Measurements from ENCODE around the gene CD27. TPM values are rescaled to one million over a fixed set of nuclear protein-coding genes. Genes with fewer than 3 reads are reported as not detected.

Gene CD27
- total RNA-seq, 2 experiments from 2014 or later, result 18.0 to 48.3 TPM

DNA sequence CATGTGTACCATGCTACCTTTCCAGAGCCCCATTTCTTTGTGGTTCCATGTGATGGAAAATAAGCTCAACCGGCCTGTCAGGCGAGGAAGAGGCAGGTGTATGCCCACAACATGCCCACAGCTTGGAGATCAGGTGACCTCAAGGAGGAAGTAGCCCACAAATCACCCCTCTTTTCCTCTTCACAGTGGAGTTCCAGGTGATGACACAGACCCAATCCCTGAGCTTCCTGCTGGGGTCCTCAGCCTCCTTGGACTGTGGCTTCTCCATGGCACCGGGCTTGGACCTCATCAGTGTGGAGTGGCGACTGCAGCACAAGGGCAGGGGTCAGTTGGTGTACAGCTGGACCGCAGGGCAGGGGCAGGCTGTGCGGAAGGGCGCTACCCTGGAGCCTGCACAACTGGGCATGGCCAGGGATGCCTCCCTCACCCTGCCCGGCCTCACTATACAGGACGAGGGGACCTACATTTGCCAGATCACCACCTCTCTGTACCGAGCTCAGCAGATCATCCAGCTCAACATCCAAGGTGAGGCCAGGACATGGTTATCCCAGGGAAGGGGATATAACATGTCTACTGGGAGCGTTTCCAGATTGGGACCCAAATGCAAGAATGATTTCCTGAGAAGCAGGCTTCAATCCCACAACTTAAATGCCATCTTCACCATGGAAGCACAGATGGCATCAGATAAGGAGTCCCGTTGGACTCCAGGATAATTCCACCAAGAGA, 12.6 kb downstream of the CD27 start:
- no peak overlapping the region for H3K4me3 ChIP-seq (ENCODE audit: low read depth, low read length, poor library complexity, severe bottlenecking)
- no peak overlapping the region for H3K27ac ChIP-seq (ENCODE audit: low read depth, low read length, poor library complexity, severe bottlenecking)
- H3K36me3 ChIP-seq (ENCODE audit: insufficient read depth, low read length), result peaks cover 79% of the 10 kb centered on the region
- intact Hi-C loops (cut with micrococcal nuclease; ENCODE audit: unreplicated experiment), result no loop called here
- no peak for DNase-seq (ENCODE audit: low spot score)
- ChIA-PET POLR2A (interaction anchor here (0.6 to 8.2 kb wide), 5 partner anchors 13 to 213 kb away, joined by 3 to 112 read pairs (median 5); partner anchors contain the start of genes CD27 and VAMP1), CTCF (ENCODE audit: unreplicated experiment) (no interaction called here)
- no peaks in the 10 kb centered on the region for H3K9me2 ChIP-seq (ENCODE audit: insufficient read depth, low read length)
- peaks cover 39% of the 10 kb centered on the region for H3K4me1 ChIP-seq (ENCODE audit: insufficient read depth, low read length, poor library complexity, severe bottlenecking)
- H3K79me2 ChIP-seq (ENCODE audit: insufficient read depth, low read depth, low read length), result peaks cover 7% of the 10 kb centered on the region; the same call in 1 of the 2 replicates
- no peaks in the 10 kb centered on the region for H4K20me1 ChIP-seq (ENCODE audit: insufficient read depth, low read length)
- H2AFZ ChIP-seq (ENCODE audit: low read length), result no peak overlapping the region
- H3K4me2 ChIP-seq (ENCODE audit: low read length), result no peak overlapping the region
- H3K9me3 ChIP-seq (ENCODE audit: low read length), result no peaks in the 10 kb centered on the region
- TF ChIP-seq, protein P1, sequence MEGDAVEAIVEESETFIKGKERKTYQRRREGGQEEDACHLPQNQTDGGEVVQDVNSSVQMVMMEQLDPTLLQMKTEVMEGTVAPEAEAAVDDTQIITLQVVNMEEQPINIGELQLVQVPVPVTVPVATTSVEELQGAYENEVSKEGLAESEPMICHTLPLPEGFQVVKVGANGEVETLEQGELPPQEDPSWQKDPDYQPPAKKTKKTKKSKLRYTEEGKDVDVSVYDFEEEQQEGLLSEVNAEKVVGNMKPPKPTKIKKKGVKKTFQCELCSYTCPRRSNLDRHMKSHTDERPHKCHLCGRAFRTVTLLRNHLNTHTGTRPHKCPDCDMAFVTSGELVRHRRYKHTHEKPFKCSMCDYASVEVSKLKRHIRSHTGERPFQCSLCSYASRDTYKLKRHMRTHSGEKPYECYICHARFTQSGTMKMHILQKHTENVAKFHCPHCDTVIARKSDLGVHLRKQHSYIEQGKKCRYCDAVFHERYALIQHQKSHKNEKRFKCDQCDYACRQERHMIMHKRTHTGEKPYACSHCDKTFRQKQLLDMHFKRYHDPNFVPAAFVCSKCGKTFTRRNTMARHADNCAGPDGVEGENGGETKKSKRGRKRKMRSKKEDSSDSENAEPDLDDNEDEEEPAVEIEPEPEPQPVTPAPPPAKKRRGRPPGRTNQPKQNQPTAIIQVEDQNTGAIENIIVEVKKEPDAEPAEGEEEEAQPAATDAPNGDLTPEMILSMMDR (conservative IDR thresholded peaks at IDR 0.05; ENCODE audit: low read length), result no peak
- no TSS peak for BruUV-seq (replicated peaks)

DNA sequence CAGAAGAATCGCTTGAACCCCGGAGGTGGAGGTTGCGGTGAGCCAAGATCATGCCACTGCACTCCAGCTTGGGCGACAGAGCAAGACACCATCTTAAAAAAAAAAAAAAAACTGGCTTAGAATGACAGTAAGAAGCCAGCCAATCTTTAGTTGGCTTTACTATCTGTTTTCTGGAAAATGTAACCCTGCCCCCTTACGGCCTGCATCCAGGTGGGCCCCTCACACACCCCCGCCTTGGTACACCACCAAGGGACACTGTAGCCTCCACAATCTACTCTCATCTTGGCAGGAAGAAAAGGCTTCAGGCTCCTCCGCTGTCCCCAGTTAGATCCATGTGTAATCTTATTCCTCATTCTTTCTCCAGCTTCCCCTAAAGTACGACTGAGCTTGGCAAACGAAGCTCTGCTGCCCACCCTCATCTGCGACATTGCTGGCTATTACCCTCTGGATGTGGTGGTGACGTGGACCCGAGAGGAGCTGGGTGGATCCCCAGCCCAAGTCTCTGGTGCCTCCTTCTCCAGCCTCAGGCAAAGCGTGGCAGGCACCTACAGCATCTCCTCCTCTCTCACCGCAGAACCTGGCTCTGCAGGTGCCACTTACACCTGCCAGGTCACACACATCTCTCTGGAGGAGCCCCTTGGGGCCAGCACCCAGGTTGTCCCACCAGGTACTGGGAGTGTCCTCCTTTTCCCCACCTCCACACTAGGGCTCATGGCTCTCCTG, 13.7 kb downstream of the CD27 start:
- no TSS peak for BruUV-seq (replicated peaks)
- POLR2A ChIA-PET, result interaction anchor here (0.5 to 8.2 kb wide), 5 partner anchors 12 to 212 kb away, joined by 4 to 112 read pairs (median 4); partner anchors contain the start of genes CD27 and VAMP1
- H3K36me3 ChIP-seq (ENCODE audit: insufficient read depth, low read length), result peaks cover 85% of the 10 kb centered on the region

More for the DNA sequence above, 13.7 kb downstream of the CD27 start:
- CTCF ChIA-PET (ENCODE audit: unreplicated experiment), result no interaction called here
- H3K4me1 ChIP-seq (ENCODE audit: insufficient read depth, low read length, poor library complexity, severe bottlenecking), result peaks cover 39% of the 10 kb centered on the region
- no peak overlapping the region for H3K4me2 ChIP-seq (ENCODE audit: low read length)
- DNase-seq (ENCODE audit: low spot score), result no peak
- TF ChIP-seq, protein P1 (conservative IDR thresholded peaks at IDR 0.05; ENCODE audit: low read length), result no peak
- no peak for TF ChIP-seq EZH2phosphoT487 (IDR thresholded peaks at IDR 0.05; ENCODE audit: borderline replicate concordance, low read depth, low read length)
- intact Hi-C loops (cut with micrococcal nuclease; ENCODE audit: unreplicated experiment), result no loop called here
- H3K4me3 ChIP-seq (ENCODE audit: low read depth, low read length, poor library complexity, severe bottlenecking), result no peak overlapping the region
- no peaks in the 10 kb centered on the region for H3K9me3 ChIP-seq (ENCODE audit: low read length)
- no peaks in the 10 kb centered on the region for H3K9me2 ChIP-seq (ENCODE audit: insufficient read depth, low read length)
- no peak overlapping the region for H3K27ac ChIP-seq (ENCODE audit: low read depth, low read length, poor library complexity, severe bottlenecking)
- no peaks in the 10 kb centered on the region for H4K20me1 ChIP-seq (ENCODE audit: insufficient read depth, low read length)
- no peak overlapping the region for H2AFZ ChIP-seq (ENCODE audit: low read length)
- H3K79me2 ChIP-seq (ENCODE audit: insufficient read depth, low read depth, low read length), result no peaks in the 10 kb centered on the region; the same call in 1 of the 2 replicates

Measured in OCI-LY7 (cell line).